Measurements from ENCODE around the gene SRR. TPM values are rescaled to one million over a fixed set of nuclear protein-coding genes. Genes with fewer than 3 reads are reported as not detected.

The SRR gene
- total RNA-seq, 4 donors from 2014 or later, result 12.3 to 31.7 (median 24.1) TPM

DNA sequence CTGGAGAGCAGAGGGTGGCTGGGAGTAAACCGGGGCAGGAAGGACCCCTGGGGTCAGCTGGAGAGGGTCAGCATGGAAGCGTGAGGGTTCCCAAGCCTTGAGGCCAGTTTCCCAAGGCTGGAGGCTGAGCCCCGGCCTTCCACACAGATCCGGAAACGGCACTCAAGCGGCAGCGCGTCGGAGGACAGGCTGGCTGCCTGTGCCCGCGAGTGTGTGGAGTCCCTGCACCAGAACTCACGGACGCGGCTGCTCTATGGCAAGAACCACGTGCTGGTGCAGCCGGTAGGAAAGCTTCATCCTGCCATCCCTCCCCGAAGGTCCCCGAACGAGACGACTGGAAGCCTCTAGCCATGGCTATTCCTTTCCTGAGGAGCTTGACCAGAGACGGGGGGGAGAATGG lies 59.6 kb downstream of the SRR start:
- no peak overlapping the region for H3K27ac ChIP-seq
- no peaks in the 10 kb centered on the region for H3K27me3 ChIP-seq
- no peak overlapping the region for H3K4me3 ChIP-seq (replicated peaks in 1 of 3)
- no peak for TF ChIP-seq POLR2A (IDR thresholded peaks at IDR 0.05)
- TF ChIP-seq, protein P1, sequence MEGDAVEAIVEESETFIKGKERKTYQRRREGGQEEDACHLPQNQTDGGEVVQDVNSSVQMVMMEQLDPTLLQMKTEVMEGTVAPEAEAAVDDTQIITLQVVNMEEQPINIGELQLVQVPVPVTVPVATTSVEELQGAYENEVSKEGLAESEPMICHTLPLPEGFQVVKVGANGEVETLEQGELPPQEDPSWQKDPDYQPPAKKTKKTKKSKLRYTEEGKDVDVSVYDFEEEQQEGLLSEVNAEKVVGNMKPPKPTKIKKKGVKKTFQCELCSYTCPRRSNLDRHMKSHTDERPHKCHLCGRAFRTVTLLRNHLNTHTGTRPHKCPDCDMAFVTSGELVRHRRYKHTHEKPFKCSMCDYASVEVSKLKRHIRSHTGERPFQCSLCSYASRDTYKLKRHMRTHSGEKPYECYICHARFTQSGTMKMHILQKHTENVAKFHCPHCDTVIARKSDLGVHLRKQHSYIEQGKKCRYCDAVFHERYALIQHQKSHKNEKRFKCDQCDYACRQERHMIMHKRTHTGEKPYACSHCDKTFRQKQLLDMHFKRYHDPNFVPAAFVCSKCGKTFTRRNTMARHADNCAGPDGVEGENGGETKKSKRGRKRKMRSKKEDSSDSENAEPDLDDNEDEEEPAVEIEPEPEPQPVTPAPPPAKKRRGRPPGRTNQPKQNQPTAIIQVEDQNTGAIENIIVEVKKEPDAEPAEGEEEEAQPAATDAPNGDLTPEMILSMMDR (IDR thresholded peaks at IDR 0.05), result no peak
- H3K9me3 ChIP-seq, result no peaks in the 10 kb centered on the region
- intact Hi-C loops (cut with DNase I), result loop anchor here (10.0 kb wide), 1 partner anchor 439 kb away; no protein-coding TSS in a partner anchor
- H3K36me3 ChIP-seq, result peaks cover 14 to 21% of the 10 kb centered on the region in 2 donors
- DNase-seq, result no peak
- H3K4me1 ChIP-seq, result no peaks in the 10 kb centered on the region
- 88 to 92% methylated on average over 8 to 21 of the region's 21 CpGs for WGBS, 2 donors

DNA sequence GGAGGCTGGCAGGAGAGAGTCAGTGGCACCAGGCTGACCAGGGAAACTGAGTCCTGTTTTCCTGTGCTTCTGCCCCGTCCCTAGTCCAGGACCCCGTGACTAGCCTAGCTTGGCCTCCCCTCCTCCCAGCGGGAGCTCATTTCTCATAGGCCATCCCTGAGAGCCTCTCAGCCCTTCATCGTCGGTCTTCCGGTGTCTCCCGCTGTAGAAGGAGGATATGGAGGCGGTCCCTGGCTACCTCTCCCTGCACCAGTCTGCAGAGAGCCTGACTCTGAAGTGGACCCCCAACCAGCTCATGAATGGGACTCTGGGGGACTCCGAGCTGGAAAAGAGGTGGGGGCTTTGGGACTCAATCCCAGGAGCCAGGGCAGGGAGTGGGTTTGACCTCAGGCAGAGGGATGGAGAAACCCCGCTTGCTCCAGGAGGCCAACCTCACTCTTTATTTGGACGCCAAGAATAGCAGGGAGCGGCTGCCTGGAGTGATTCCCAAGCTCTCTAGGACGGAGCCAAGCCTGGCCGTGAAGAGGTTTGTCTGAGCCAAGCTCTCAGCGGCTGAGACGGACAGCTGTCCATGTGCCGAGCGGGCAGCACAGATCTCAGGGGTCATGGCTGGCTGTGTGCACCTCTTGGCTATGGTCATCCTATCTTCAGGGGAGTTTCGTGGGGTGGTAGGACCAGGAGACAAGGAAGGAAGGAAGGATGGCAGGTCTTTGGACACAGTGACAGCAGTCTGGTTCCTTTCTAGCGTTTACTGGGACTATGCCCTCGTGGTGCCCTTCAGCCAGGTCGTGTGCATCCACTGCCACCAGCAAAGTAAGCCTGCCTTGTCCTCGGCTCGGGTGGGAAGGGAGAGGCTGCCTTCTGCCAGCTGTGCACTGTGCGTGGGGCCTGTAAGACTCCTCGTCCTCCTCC lies 60.4 kb downstream of the SRR start:
- TF ChIP-seq, protein P1 (IDR thresholded peaks at IDR 0.05), result no peak
- no peak for TF ChIP-seq POLR2A (IDR thresholded peaks at IDR 0.05)
- intact Hi-C loops (cut with DNase I), result loop anchor here (10.0 kb wide), 1 partner anchor 439 kb away; no protein-coding TSS in a partner anchor
- DNase-seq, result no peak
- H3K4me3 ChIP-seq (replicated peaks in 1 of 3), result no peak overlapping the region
- H3K27ac ChIP-seq, result no peak overlapping the region
- 86 to 90% methylated on average over 12 to 26 of the region's 26 CpGs for WGBS, 2 donors
- H3K4me1 ChIP-seq, result no peaks in the 10 kb centered on the region
- peaks cover 14 to 21% of the 10 kb centered on the region in 2 donors for H3K36me3 ChIP-seq
- no peaks in the 10 kb centered on the region for H3K27me3 ChIP-seq
- H3K9me3 ChIP-seq, result no peaks in the 10 kb centered on the region

DNA sequence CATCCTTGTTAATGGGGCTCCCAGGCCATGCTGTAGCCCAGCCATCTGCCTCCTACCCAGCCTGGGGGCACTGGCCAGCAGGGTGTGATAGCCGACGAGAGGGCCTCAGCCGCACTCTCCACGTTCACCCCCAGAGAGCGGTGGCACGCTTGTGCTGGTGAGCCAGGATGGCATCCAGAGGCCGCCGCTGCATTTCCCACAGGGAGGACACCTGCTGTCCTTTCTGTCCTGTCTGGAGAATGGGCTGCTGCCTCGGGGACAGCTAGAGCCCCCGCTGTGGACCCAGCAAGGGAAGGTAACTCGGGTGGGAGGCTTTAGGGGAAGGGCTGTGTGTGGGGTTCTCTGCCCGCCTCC lies 61.0 kb downstream of the SRR start:
- no peaks in the 10 kb centered on the region for H3K9me3 ChIP-seq
- H3K4me3 ChIP-seq (replicated peaks in 1 of 3), result no peak overlapping the region
- TF ChIP-seq, protein P1 (IDR thresholded peaks at IDR 0.05), result no peak
- no peak for TF ChIP-seq POLR2A (IDR thresholded peaks at IDR 0.05)
- no peak overlapping the region for H3K27ac ChIP-seq
- DNase-seq, result no peak
- intact Hi-C loops (cut with DNase I), result loop anchor here (10.0 kb wide), 1 partner anchor 440 kb away; no protein-coding TSS in a partner anchor
- no peaks in the 10 kb centered on the region for H3K4me1 ChIP-seq
- no peaks in the 10 kb centered on the region for H3K27me3 ChIP-seq
- 83% methylated on average over 6 of the region's 12 CpGs; no CpG with 5 or more reads in 1 of the 2 donors for WGBS, 2 donors
- peaks cover 14 to 21% of the 10 kb centered on the region in 2 donors for H3K36me3 ChIP-seq

DNA sequence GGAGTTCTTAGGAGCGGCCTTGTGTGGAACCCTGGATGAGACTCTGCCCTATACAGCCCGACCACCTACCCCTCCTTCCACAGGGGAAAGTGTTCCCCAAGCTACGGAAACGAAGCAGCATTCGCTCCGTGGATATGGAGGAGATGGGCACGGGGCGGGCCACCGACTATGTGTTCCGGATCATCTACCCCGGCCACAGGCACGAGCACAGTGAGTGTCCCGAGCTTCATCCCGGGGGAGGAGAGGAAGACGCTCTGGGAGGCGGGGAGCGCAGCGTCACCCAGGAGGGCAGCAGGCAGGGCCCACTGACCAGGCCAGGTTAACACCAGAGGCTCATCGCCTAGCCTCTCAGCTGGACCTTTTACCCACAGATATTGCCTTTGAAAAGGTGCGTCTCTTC lies 61.4 kb downstream of the SRR start:
- DNase-seq, result no peak
- intact Hi-C loops (cut with DNase I), result loop anchor here (10.0 kb wide), 1 partner anchor 440 kb away; no protein-coding TSS in a partner anchor
- Histone ChIP-seq H3K4me3 (replicated peaks in 1 of 3) (no peak overlapping the region), H3K4me1 (no peaks in the 10 kb centered on the region), H3K27me3 (no peaks in the 10 kb centered on the region), H3K27ac (no peak overlapping the region), H3K9me3 (no peaks in the 10 kb centered on the region), H3K36me3 (peaks cover 14 to 21% of the 10 kb centered on the region in 2 donors)
- 94 to 95% methylated on average over 20 of the region's 20 CpGs for WGBS, 2 donors
- no peak for TF ChIP-seq POLR2A (IDR thresholded peaks at IDR 0.05)
- TF ChIP-seq, protein P1 (IDR thresholded peaks at IDR 0.05), result no peak
